NCI-H2227 (cell line): ENCODE measurements around the gene PLA2G15.

Experiments
- DNase-seq: peaks from one replicate; lab custom pipeline; 2025; ENCODE audit not compliant: unreplicated experiment; lab: John Stamatoyannopoulos, UW

Gene PLA2G15

GRCh38 chr16:68232335-68232734 is 12.8 kb upstream of the PLA2G15 start:
- DNase-seq = no peak

GRCh38 chr16:68233085-68233834 is 11.9 kb upstream of the PLA2G15 start:
- DNase-seq = no peak

GRCh38 chr16:68233835-68234187 is 11.4 kb upstream of the PLA2G15 start:
- DNase-seq = no peak

- DNase-seq = no peak
Observed at GRCh38 chr16:68234188-68235107, 10.7 kb upstream of the PLA2G15 start.

GRCh38 chr16:68235108-68235886 is 9.9 kb upstream of the PLA2G15 start:
- no peak for DNase-seq

- no peak for DNase-seq
Observed at GRCh38 chr16:68235887-68236136, 9.4 kb upstream of the PLA2G15 start, which contains the start of gene ESRP2. ESRP2 (minus strand) TSS chr16:68236127; CDS start chr16:68236045, 82 bp downstream.

- peak; percentile 18 for DNase-seq
Observed at GRCh38 chr16:68236137-68236825, 8.9 kb upstream of the PLA2G15 start.

- peak; percentile 44 for DNase-seq
Observed at GRCh38 chr16:68236826-68237242, 8.3 kb upstream of the PLA2G15 start.

- DNase-seq = peak; percentile 94
Observed at GRCh38 chr16:68237243-68238028, 7.7 kb upstream of the PLA2G15 start.

GRCh38 chr16:68238029-68238345 is 7.2 kb upstream of the PLA2G15 start:
- no peak for DNase-seq

GRCh38 chr16:68242085-68242484 is 3.1 kb upstream of the PLA2G15 start:
- no peak for DNase-seq

- DNase-seq = no peak
Observed at GRCh38 chr16:68242926-68243858, 2.0 kb upstream of the PLA2G15 start.

GRCh38 chr16:68244481-68244902 is 681 bp upstream of the PLA2G15 start:
- no peak for DNase-seq

- no peak for DNase-seq
Observed at GRCh38 chr16:68246121-68246520, 948 bp downstream of the PLA2G15 start.

- no peak for DNase-seq
Observed at GRCh38 chr16:68246666-68247065, 1.5 kb downstream of the PLA2G15 start.

GRCh38 chr16:68247400-68247799 is 2.2 kb downstream of the PLA2G15 start:
- DNase-seq = no peak

- DNase-seq = no peak
Observed at GRCh38 chr16:68247932-68248331, 2.8 kb downstream of the PLA2G15 start.

GRCh38 chr16:68249371-68249770 is 4.2 kb downstream of the PLA2G15 start:
- no peak for DNase-seq

GRCh38 chr16:68250951-68251350 is 5.8 kb downstream of the PLA2G15 start:
- DNase-seq = no peak
